ENCODE results near the gene AFP. TPM values are rescaled to one million over a fixed set of nuclear protein-coding genes. Genes with fewer than 3 reads are reported as not detected.

The AFP gene
- total and polyA plus RNA-seq, 2 of the 8 experiments (the other 6 are each of a cell fraction or from before 2014, with no cell fraction given), result 6.1 to 10.4 TPM

GRCh38 chr4:73456177-73457022 lies 20.4 kb downstream of the AFP start:
- ChIA-PET POLR2A (ENCODE audit: partially characterized antibody) (no interaction called here), CTCF (ENCODE audit: partially characterized antibody) (interaction anchor here (0.6 to 4.9 kb wide), 5 partner anchors 10 to 446 kb away, joined by 3 to 37 read pairs (median 3); no protein-coding TSS in a partner anchor)
- H4K5ac ChIP-seq (ENCODE audit: insufficient read length, low read depth, low read length), result no peak overlapping the region
- H3K79me2 ChIP-seq (ENCODE audit: control insufficient read depth in 1 of 2, insufficient read depth in 2 of 2, low read length in 2 of 2), result no peaks in the 10 kb centered on the region
- 90% methylated on average over 5 of the region's 5 CpGs; no CpG with 5 or more reads in 1 of the 2 experiments for WGBS, 2 experiments (ENCODE audit: extremely low coverage in 1 of 2, insufficient coverage in 1 of 2, insufficient read length in 1 of 2, insufficient replicate concordance in 2 of 2, low coverage in 1 of 2, low lambda C conversion rate in 2 of 2, missing lambda C conversion rate in 1 of 2)
- no peaks in the 10 kb centered on the region for H4K20me1 ChIP-seq (replicated peaks in 1 of 2; ENCODE audit: control insufficient read depth in 1 of 2, insufficient read depth in 2 of 2, low read length in 2 of 2)
- H2BK5ac ChIP-seq (ENCODE audit: low read depth, low read length), result no peak overlapping the region
- no peaks in the 10 kb centered on the region for H3K27me3 ChIP-seq (replicated peaks in 1 of 4; ENCODE audit: control insufficient read depth in 3 of 4, extremely low read depth in 1 of 4, insufficient read depth in 3 of 4, low read length in 3 of 4)
- H3K56ac ChIP-seq (replicated peaks; ENCODE audit: insufficient read length, low read depth, low read length), result no peak overlapping the region
- no peaks in the 10 kb centered on the region for H3K79me1 ChIP-seq (ENCODE audit: low read depth, low read length)
- no peak overlapping the region for H3K9ac ChIP-seq (replicated peaks in 1 of 4; ENCODE audit: extremely low read depth in 1 of 4, low read depth in 3 of 4, low read length in 3 of 4)
- no peak for DNase-seq (ENCODE audit: low read depth in 1 of 2, low spot score in 2 of 2)
- H2AFZ ChIP-seq (ENCODE audit: low read length), result no peak overlapping the region
- no peak overlapping the region for H2BK12ac ChIP-seq (ENCODE audit: low read depth, low read length)
- H3K9me3 ChIP-seq (ENCODE audit: insufficient read depth in 2 of 2, low read depth in 1 of 2, low read length in 1 of 2), result no peaks in the 10 kb centered on the region; a peak in 1 of 4 replicates
- peaks cover 0 to 16% (median 8%) of the 10 kb centered on the region in 4 experiments; a peak in 5 of 7 replicates for H3K4me1 ChIP-seq (replicated peaks in 1 of 4; ENCODE audit: control insufficient read depth in 3 of 4, insufficient read depth in 4 of 4, low read length in 3 of 4)
- H3K18ac ChIP-seq (ENCODE audit: extremely low read depth, low read length), result no peak overlapping the region
- no peak overlapping the region for H4K8ac ChIP-seq (ENCODE audit: extremely low read depth, insufficient read depth, low read length)
- H3K4me2 ChIP-seq (ENCODE audit: insufficient read depth in 1 of 2, low read depth in 2 of 2, low read length in 2 of 2), result no peak overlapping the region
- no peak for FAIRE-seq
- no peaks in the 10 kb centered on the region; the same call in 1 of the 2 replicates for H3K23me2 ChIP-seq (ENCODE audit: low read depth, low read length)
- no peak overlapping the region for H3K23ac ChIP-seq (ENCODE audit: insufficient read length)
- peaks cover 0 to 2% (median 0%) of the 10 kb centered on the region in 4 experiments; a peak in 2 of 8 replicates for H3K36me3 ChIP-seq (ENCODE audit: control insufficient read depth in 2 of 4, insufficient read depth in 4 of 4, low read length in 3 of 4)
- no peak overlapping the region for H3K4ac ChIP-seq (replicated peaks; ENCODE audit: insufficient read length, low read depth, low read length)
- H2AK5ac ChIP-seq (ENCODE audit: low read depth, low read length), result no peak overlapping the region
- H3K14ac ChIP-seq (ENCODE audit: insufficient read length), result no peak overlapping the region
- H3K27ac ChIP-seq (ENCODE audit: low read depth, low read length), result no peak overlapping the region
- H2BK15ac ChIP-seq (ENCODE audit: low read length), result no peak overlapping the region
- H3K4me3 ChIP-seq (ENCODE audit: extremely low read depth in 1 of 4, insufficient read depth in 2 of 4, low read depth in 3 of 4, low read length in 4 of 4), result no peak overlapping the region
- no peak overlapping the region for H2BK20ac ChIP-seq (ENCODE audit: low read length)
- no peak overlapping the region for H4K91ac ChIP-seq (replicated peaks; ENCODE audit: insufficient read length, low read length)
- no peak overlapping the region for H2BK120ac ChIP-seq (replicated peaks; ENCODE audit: low read depth, low read length)
- TF ChIP-seq SUZ12 (IDR thresholded peaks at IDR 0.05; ENCODE audit: low read length) (no peak), SRF (IDR thresholded peaks at IDR 0.05; ENCODE audit: low read depth, low read length) (no peak), JUND (IDR thresholded peaks at IDR 0.05; ENCODE audit: low read length) (no peak), TEAD4 (IDR thresholded peaks at IDR 0.05; ENCODE audit: low read depth, low read length) (no peak)
